Neural cell (in vitro differentiated cells): ENCODE results near the gene WNT6. TPM values are rescaled to one million over a fixed set of nuclear protein-coding genes. Genes with fewer than 3 reads are reported as not detected.

Experiments used
- H2AFZ ChIP-seq: fragments of 200-600, 300-800 bp; sonication (generic), shearing (Covaris generic); 2 replicates; pipeline ENCODE4 v1.6.0; 2014; ENCODE audit warnings: low read depth, mild to moderate bottlenecking, antibody characterized with exemption, low read length, moderate library complexity
- H3F3A ChIP-seq: fragments of 200-600 bp; shearing (Covaris generic); 2 replicates; pipeline ENCODE4 v1.6.1; 2016; ENCODE audit warnings: mild to moderate bottlenecking, moderate library complexity, mixed read lengths, antibody characterized with exemption, low read length; ENCODE audit not compliant: insufficient read depth, poor library complexity, severe bottlenecking
- H3K27ac ChIP-seq: fragments of 200-600, 300-800 bp; sonication (generic), shearing (Covaris generic); 2 replicates; pipeline ENCODE4 v1.5.1; 2014; ENCODE audit warnings: mild to moderate bottlenecking, low read length, moderate library complexity
- H3K27me3 ChIP-seq: fragments of 300-800, 200-600 bp; sonication (generic), shearing (Covaris generic); 2 replicates; pipeline ENCODE4 v1.6.0; 2014; ENCODE audit warnings: mild to moderate bottlenecking, low read depth, low read length, moderate library complexity; ENCODE audit not compliant: insufficient read depth
- H3K36me3 ChIP-seq: fragments of 300-800, 200-600 bp; sonication (generic), shearing (Covaris generic); 2 replicates; pipeline ENCODE4 v1.5.1; 2014; ENCODE audit warnings: mild to moderate bottlenecking, antibody characterized with exemption, low read length, moderate library complexity; ENCODE audit not compliant: insufficient read depth
- H3K4me2 ChIP-seq: fragments of 300-800, 200-600 bp; sonication (generic), shearing (Covaris generic); 2 replicates; pipeline ENCODE4 v1.6.0; 2014; ENCODE audit warnings: mild to moderate bottlenecking, low read length
- H3K4me3 ChIP-seq: fragments of 300-800, 200-600 bp; sonication (generic), shearing (Covaris generic); 2 replicates; pipeline ENCODE4 v1.5.1; 2014; ENCODE audit warnings: mild to moderate bottlenecking, low read length, moderate library complexity
- H3K79me2 ChIP-seq: fragments of 200-600 bp; shearing (Covaris generic); replicated peaks from 2 replicates; pipeline ENCODE4 v1.6.0; 2014; ENCODE audit warnings: mild to moderate bottlenecking, low read length, moderate library complexity; ENCODE audit not compliant: insufficient read depth
- H3K9ac ChIP-seq: fragments of 300-800, 200-600 bp; sonication (generic), shearing (Covaris generic); 2 replicates; pipeline ENCODE4 v1.6.1; 2016; ENCODE audit warnings: mild to moderate bottlenecking, low read length, mixed read lengths
- H3K9me2 ChIP-seq: fragments of 200-600 bp; shearing (Covaris generic); 2 replicates; pipeline ENCODE4 v1.6.1; 2016; ENCODE audit warnings: mild to moderate bottlenecking, low read length, mixed read lengths; ENCODE audit not compliant: insufficient read depth
- H3K9me3 ChIP-seq: fragments of 200-600, 300-800 bp; sonication (generic), shearing (Covaris generic); 2 replicates; pipeline ENCODE4 v1.6.1; 2016; ENCODE audit warnings: mild to moderate bottlenecking, mixed run types, low read length, moderate library complexity, mixed read lengths
- H4K20me1 ChIP-seq: fragments of 200-600 bp; shearing (Covaris generic); 2 replicates; pipeline ENCODE4 v1.6.1; 2016; ENCODE audit warnings: mild to moderate bottlenecking, mixed run types; ENCODE audit not compliant: insufficient read depth
- EP300 ChIP-seq: fragments of 450-650 bp; conservative IDR thresholded peaks from 2 replicates; pipeline ENCODE4 v1.6.1; 2014; ENCODE audit warnings: antibody characterized with exemption, mild to moderate bottlenecking, moderate library complexity; ENCODE audit not compliant: poor library complexity, severe bottlenecking
- EZH2 ChIP-seq: fragments of 200-600, 300-800 bp; shearing (Covaris generic), sonication (generic); IDR thresholded peaks from 2 replicates; pipeline ENCODE4 v1.6.1; 2014; ENCODE audit warnings: antibody characterized with exemption, low read length, borderline replicate concordance, mild to moderate bottlenecking; ENCODE audit not compliant: insufficient read depth, poor library complexity, severe bottlenecking
- MXI1 ChIP-seq: fragments of 450-650 bp; conservative IDR thresholded peaks from 2 replicates; pipeline ENCODE4 v1.6.1; 2014; ENCODE audit warnings: antibody characterized with exemption, mild to moderate bottlenecking; ENCODE audit not compliant: poor library complexity, severe bottlenecking
- POLR2AphosphoS5 ChIP-seq: IDR thresholded peaks from 2 replicates; pipeline ENCODE4 v1.6.1; 2012
- TAF1 ChIP-seq: IDR thresholded peaks from 2 replicates; pipeline ENCODE4 v1.6.1; 2012; ENCODE audit warnings: low read depth
- polyA plus RNA-seq: library from polyadenylated mRNA; depleted of rRNA; stranded (reverse); fragments of >200 nt; gene quantifications from 2 replicates; pipeline ENCODE4 v1.2.3, GENCODE V29; 2014
- TF ChIP-seq, protein P1 (sequence below): IDR thresholded peaks from 2 replicates; pipeline ENCODE4 v1.6.1; 2012; ENCODE audit warnings: borderline replicate concordance

WNT6 gene
- polyA plus RNA-seq, 1 donor from 2014 or later, result not detected

- Histone ChIP-seq H3K4me2 (peak overlapping the region; percentile 14), H3K36me3 (no peaks in the 10 kb centered on the region), H3K4me3 (peak overlapping the region; percentile 65), H3K9ac (no peak overlapping the region), H3K9me2 (no peaks in the 10 kb centered on the region), H2AFZ (no peak overlapping the region), H3K79me2 (no peaks in the 10 kb centered on the region), H4K20me1 (no peaks in the 10 kb centered on the region), H3K27me3 (peaks cover 96% of the 10 kb centered on the region), H3K27ac (no peak overlapping the region), H3K9me3 (no peaks in the 10 kb centered on the region), H3F3A (no peaks in the 10 kb centered on the region)
- TF ChIP-seq EP300, result no peak
- TF ChIP-seq TAF1, result no peak
- TF ChIP-seq EZH2, result no peak
- TF ChIP-seq, protein P1, sequence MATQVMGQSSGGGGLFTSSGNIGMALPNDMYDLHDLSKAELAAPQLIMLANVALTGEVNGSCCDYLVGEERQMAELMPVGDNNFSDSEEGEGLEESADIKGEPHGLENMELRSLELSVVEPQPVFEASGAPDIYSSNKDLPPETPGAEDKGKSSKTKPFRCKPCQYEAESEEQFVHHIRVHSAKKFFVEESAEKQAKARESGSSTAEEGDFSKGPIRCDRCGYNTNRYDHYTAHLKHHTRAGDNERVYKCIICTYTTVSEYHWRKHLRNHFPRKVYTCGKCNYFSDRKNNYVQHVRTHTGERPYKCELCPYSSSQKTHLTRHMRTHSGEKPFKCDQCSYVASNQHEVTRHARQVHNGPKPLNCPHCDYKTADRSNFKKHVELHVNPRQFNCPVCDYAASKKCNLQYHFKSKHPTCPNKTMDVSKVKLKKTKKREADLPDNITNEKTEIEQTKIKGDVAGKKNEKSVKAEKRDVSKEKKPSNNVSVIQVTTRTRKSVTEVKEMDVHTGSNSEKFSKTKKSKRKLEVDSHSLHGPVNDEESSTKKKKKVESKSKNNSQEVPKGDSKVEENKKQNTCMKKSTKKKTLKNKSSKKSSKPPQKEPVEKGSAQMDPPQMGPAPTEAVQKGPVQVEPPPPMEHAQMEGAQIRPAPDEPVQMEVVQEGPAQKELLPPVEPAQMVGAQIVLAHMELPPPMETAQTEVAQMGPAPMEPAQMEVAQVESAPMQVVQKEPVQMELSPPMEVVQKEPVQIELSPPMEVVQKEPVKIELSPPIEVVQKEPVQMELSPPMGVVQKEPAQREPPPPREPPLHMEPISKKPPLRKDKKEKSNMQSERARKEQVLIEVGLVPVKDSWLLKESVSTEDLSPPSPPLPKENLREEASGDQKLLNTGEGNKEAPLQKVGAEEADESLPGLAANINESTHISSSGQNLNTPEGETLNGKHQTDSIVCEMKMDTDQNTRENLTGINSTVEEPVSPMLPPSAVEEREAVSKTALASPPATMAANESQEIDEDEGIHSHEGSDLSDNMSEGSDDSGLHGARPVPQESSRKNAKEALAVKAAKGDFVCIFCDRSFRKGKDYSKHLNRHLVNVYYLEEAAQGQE, result no peak
- no peak for TF ChIP-seq POLR2AphosphoS5
Measured at GRCh38 chr2:218879776-218880101, 20.1 kb downstream of the WNT6 start.

DNA sequence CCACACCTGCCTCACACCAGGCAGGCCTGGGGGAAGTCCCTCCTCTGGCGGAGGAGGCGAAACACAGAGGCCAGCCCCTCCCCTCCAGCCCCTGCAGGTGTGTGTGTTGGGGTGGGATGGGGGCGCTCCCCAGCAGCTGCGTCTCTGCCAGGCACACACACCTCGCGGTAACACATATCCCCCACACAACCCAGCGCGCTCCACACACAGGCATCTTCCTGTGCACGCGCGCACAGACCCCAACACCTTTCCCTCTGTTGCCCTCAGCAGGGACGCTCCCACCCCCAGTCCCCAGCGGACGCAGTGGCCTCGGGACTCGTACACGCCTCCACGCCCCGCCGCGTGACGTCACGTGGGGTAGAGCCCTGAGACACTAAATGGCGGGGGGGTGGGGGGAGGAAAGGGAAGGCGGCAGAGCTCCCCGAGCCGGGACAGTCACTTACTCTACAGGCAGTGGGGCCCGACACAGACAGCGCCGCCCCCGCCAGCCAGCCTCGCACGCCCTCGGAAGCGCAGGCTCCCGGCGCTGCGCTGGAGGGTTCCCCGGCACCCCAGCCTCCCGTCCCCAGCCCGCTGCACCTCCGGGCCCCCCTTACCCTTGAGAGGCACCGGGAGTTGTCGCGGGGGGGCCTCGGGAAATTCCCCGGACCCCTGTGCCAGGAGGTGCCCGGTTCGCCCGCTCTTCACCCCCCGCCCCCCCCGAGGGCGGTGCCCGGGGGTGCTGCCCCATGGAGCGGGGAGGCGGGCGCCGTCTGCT lies 20.7 kb downstream of the WNT6 start, which contains the start of gene WNT10A:
WNT10A (plus strand) TSS at position 751 of the 757 bp plus-strand sequence. CDS start 144 bp downstream, outside the sequence.
- H3K4me2 ChIP-seq, result peak within 1 kb of the TSS; percentile 14
- H3K27me3 ChIP-seq, result peaks cover 96% of the 10 kb centered on the region
- no peaks in the 10 kb centered on the region for H3F3A ChIP-seq
- no peaks in the 10 kb centered on the region for H3K36me3 ChIP-seq
- H3K9me3 ChIP-seq, result no peaks in the 10 kb centered on the region
- H3K9ac ChIP-seq, result no peak within 1 kb of the TSS
- H3K27ac ChIP-seq, result no peak within 1 kb of the TSS
- H3K79me2 ChIP-seq, result no peaks in the 10 kb centered on the region
- H4K20me1 ChIP-seq, result no peaks in the 10 kb centered on the region
- peak within 1 kb of the TSS; percentile 65 for H3K4me3 ChIP-seq
- no peak for TF ChIP-seq MXI1
- TF ChIP-seq POLR2AphosphoS5, result no peak
- TF ChIP-seq, protein P1, result no peak
- no peaks in the 10 kb centered on the region for H3K9me2 ChIP-seq
- H2AFZ ChIP-seq, result no peak within 1 kb of the TSS
